Mucosa of stomach (tissue), 1 donor: ENCODE data around the gene KPNA1.

Experiments used
- H3K27me3 ChIP-seq: one replicate; pipeline ENCODE4 v1.7.0; 2013; ENCODE audit warnings: mild to moderate bottlenecking, low read length; ENCODE audit not compliant: control insufficient read depth, insufficient read depth
- H3K36me3 ChIP-seq: one replicate; pipeline ENCODE4 v1.7.0; 2013; ENCODE audit warnings: low read length; ENCODE audit not compliant: control insufficient read depth, insufficient read depth
- H3K4me1 ChIP-seq: one replicate; pipeline ENCODE4 v1.7.0; 2013; ENCODE audit warnings: mild to moderate bottlenecking, low read length; ENCODE audit not compliant: control insufficient read depth, insufficient read depth
- H3K4me3 ChIP-seq: one replicate; pipeline ENCODE4 v1.7.0; 2013; ENCODE audit warnings: low read length
- H3K9ac ChIP-seq: one replicate; pipeline ENCODE4 v1.7.0; 2013; ENCODE audit warnings: mild to moderate bottlenecking, low read length, moderate library complexity
- H3K9me3 ChIP-seq: one replicate; pipeline ENCODE4 v1.7.0; 2013; ENCODE audit warnings: mild to moderate bottlenecking, low read length, moderate library complexity; ENCODE audit not compliant: control insufficient read depth
- donor health status: Pancreatic carcinoma.

The KPNA1 gene

DNA sequence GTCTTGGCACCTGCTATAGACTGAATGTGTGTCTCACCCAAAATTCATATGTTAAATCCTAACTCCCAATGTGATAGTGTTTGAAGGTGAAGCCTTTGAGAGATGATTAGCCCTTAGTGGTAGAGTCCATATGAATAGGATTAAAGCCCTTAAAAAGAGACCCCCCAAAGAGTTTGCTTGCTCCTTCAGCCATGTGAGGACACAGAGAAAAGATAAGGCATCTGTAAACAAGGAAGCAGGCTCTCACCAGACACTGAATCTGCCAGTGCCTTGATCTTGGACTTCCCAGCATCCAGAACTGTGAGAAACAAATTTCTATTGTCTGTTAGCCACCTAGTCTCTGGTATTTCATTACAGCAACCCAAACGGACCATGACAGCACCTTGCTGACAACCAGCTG, 16.6 kb downstream of the KPNA1 start:
- peaks cover 20% of the 10 kb centered on the region for H3K4me1 ChIP-seq
- H3K27me3 ChIP-seq = no peaks in the 10 kb centered on the region
- no peak overlapping the region for H3K9ac ChIP-seq
- no peaks in the 10 kb centered on the region for H3K36me3 ChIP-seq
- no peaks in the 10 kb centered on the region for H3K9me3 ChIP-seq
- no peak overlapping the region for H3K4me3 ChIP-seq

DNA sequence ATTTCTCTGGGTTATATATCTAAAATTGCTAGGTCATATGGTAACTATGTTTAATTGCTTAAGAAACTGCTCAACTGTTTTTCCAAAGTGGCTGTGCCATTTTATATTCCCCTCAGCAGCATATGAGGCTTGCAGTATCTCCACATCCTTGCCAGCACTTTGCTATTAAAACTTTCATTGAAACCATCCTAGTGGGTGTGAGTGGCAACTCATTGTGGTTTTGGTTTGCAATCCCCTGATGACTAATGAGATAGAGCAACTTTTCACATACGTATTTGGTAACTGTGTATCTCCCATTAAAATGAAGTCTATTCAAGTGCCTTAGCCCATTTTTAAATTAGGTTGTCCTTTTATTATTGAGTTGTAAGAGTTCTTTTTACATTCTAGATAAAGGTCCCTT, 17.3 kb downstream of the KPNA1 start:
- Histone ChIP-seq H3K9me3 (no peaks in the 10 kb centered on the region), H3K27me3 (no peaks in the 10 kb centered on the region), H3K4me1 (peaks cover 15% of the 10 kb centered on the region), H3K4me3 (no peak overlapping the region), H3K36me3 (no peaks in the 10 kb centered on the region), H3K9ac (no peak overlapping the region)

DNA sequence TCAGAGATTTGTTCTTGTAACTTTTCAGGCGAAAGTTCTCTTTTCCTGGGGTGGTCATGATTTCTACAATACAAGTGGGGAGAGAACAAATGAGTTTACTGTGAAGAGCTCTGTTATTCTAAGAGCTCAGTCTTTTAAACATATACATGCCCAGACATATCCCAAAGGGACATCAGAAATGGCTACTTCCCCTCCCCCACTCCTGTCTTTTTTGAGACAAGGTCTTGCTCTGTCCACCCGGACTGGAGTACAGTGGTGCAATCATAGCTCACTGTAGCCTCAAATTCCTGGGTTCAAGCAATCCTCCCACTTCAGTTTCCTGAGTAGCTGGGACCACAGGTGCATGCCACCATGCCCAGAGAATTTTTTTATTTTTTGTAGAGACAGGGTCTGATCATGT, 18.2 kb downstream of the KPNA1 start:
- Histone ChIP-seq H3K36me3 (no peaks in the 10 kb centered on the region), H3K9ac (no peak overlapping the region), H3K27me3 (no peaks in the 10 kb centered on the region), H3K4me1 (peaks cover 5% of the 10 kb centered on the region), H3K4me3 (no peak overlapping the region), H3K9me3 (no peaks in the 10 kb centered on the region)

DNA sequence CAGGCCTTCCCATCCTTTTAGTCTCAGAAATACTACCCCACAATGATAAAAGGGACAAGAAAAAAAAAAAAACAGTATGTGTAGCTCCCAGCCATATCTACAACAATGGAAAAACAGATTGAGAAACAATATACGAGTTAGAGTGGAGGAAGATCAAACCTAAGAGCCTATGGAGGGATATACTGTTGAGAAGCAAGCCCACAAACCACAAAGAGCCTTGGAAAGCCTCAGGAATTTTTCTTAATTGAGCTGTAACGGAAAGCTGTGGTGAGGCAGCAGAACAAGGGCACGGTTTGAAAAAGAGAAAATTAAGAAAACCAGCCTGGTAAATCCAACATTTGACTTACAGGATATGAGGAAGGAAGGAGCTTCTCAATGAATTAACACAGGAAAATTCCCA, 21.4 kb downstream of the KPNA1 start:
- Histone ChIP-seq H3K4me1 (peaks cover 5% of the 10 kb centered on the region), H3K27me3 (no peaks in the 10 kb centered on the region), H3K4me3 (no peak overlapping the region), H3K9ac (no peak overlapping the region), H3K9me3 (no peaks in the 10 kb centered on the region), H3K36me3 (no peaks in the 10 kb centered on the region)

DNA sequence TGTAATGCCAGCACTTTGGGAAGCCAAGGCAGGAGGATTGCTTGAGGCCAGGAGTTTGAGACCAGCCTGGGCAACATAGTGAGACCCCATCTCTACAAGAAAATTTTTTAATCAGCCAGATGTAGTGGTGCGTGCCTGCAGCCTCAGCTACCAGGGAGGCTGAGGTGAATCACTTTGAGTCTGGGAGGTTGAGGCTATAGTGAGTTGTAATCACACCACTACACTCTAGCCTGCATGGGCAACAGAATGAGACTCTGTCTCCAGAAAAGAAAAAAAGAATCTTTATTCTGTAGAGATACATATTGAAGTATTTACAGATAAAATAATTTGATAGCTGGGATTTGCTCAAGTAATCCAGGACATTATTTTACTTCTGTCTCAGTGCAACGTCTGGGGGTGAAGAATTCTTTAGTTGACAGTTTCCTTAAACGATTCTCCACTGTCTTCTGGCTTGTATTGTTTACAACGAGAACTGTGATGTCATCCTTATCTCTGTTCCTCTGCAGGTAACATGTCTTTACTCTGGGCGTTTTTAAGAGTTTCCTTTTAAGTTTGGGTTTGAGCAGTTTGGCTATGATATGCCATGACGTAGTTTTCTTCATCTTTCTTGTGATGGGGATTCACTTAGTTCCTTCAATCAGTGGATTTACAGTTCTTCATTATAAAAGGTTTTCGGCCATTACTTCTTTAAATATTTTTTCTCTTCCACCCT, 26.3 kb downstream of the KPNA1 start:
- Histone ChIP-seq H3K4me3 (no peak overlapping the region), H3K9ac (no peak overlapping the region), H3K9me3 (no peaks in the 10 kb centered on the region), H3K4me1 (no peaks in the 10 kb centered on the region), H3K36me3 (no peaks in the 10 kb centered on the region), H3K27me3 (no peaks in the 10 kb centered on the region)

DNA sequence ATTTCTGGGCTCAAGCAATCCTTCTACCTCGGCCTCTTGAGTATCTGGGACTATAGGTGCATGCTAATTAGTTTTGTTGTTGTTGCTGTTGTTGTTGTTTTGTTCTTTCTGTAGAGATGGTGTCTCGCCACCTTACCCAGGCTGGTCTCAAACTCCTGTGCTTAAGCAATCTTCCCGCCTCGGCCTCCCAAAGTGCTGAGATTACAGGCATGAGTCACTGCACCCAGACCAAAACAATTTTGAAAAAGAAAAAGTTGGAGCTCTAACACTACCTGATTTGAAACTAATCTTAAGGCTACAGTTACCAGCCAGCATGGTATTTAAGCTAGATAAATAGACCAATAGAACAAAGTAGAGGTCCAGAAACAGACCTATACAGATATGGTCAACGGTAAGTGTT, 29.8 kb downstream of the KPNA1 start:
- Histone ChIP-seq H3K4me1 (peaks cover 6% of the 10 kb centered on the region), H3K27me3 (no peaks in the 10 kb centered on the region), H3K36me3 (no peaks in the 10 kb centered on the region), H3K9me3 (no peaks in the 10 kb centered on the region), H3K9ac (no peak overlapping the region), H3K4me3 (no peak overlapping the region)

DNA sequence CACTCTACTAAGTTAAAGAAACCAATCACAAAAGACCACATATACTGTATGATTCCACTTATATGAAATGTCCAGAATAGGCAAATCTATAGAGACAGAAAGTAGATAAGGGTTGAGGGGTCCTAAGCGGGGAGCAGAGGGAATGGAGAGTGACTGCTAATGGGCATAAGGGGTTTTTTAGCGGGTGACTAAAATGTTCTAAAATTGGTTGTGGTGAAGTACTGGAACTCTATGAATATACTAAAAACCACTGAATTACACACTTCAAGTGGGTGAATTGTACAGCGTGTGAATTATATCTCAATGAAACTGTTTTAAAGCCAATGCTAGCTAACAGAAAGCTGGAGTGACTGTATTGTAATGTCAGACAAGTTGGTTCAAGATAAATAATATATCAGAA, 33.3 kb downstream of the KPNA1 start:
- Histone ChIP-seq H3K9me3 (no peaks in the 10 kb centered on the region), H3K36me3 (no peaks in the 10 kb centered on the region), H3K9ac (no peak overlapping the region), H3K4me3 (no peak overlapping the region), H3K4me1 (peaks cover 6% of the 10 kb centered on the region), H3K27me3 (no peaks in the 10 kb centered on the region)

DNA sequence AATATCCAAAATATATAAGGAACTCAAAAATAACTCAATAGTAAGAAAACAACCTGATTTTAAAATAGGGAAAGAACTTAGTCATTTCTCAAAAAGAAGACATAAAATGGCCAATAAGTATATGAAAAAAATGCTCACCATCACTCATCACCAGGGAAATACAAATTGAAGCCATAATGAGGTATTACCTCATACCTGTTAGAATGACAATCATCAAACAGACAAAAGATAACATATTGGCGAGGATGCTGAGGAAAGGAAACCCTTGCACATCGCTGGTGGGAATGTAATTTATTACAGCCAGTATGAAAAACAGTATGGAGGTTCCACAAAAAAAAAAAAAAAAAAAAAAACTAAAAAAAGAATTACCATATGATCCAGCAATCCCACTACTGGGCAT, 38.2 kb downstream of the KPNA1 start:
- no peaks in the 10 kb centered on the region for H3K9me3 ChIP-seq
- H3K4me3 ChIP-seq = no peak overlapping the region
- no peaks in the 10 kb centered on the region for H3K36me3 ChIP-seq
- no peaks in the 10 kb centered on the region for H3K4me1 ChIP-seq
- no peaks in the 10 kb centered on the region for H3K27me3 ChIP-seq
- H3K9ac ChIP-seq = no peak overlapping the region

DNA sequence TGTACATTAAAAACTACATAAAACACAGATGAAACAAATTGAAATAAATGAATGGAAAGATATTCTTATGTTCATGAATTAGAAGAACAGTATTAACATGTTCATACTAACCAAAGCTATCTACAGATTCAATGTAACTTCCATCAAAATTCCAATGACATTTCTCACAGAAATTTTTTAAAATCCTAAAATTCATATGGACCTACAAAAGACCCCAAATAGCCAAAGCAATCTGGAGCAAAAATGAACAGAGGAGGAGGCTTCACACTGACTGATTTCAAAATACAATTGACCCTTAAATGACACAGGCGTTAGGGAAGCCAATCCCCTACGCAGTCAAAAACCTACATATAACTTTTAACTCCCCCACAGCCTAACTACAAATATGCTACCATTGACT, 39.4 kb downstream of the KPNA1 start:
- H3K9ac ChIP-seq = no peak overlapping the region
- no peaks in the 10 kb centered on the region for H3K4me1 ChIP-seq
- no peaks in the 10 kb centered on the region for H3K27me3 ChIP-seq
- no peaks in the 10 kb centered on the region for H3K36me3 ChIP-seq
- no peak overlapping the region for H3K4me3 ChIP-seq
- no peaks in the 10 kb centered on the region for H3K9me3 ChIP-seq

DNA sequence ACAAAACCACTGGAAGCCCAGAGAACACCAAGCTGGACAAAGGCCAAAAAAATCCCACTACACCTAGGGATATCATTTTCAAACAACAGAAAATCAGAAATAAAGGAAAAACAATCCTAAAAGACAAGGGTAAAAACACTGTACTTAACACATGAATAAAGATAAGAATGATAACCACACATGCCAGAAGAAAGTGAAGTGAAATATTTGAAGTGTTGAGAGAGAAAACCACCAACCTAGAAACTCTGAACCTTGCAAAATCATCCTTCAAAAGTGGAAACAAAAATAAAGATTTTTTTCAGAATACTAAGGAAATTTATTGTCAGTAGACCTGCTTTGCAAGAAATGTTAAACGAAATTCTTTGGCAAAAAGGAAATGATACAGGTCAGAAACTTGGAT, 45.1 kb downstream of the KPNA1 start:
- H3K9ac ChIP-seq = no peak overlapping the region
- no peaks in the 10 kb centered on the region for H3K4me1 ChIP-seq
- no peaks in the 10 kb centered on the region for H3K9me3 ChIP-seq
- no peaks in the 10 kb centered on the region for H3K27me3 ChIP-seq
- no peak overlapping the region for H3K4me3 ChIP-seq
- no peaks in the 10 kb centered on the region for H3K36me3 ChIP-seq

DNA sequence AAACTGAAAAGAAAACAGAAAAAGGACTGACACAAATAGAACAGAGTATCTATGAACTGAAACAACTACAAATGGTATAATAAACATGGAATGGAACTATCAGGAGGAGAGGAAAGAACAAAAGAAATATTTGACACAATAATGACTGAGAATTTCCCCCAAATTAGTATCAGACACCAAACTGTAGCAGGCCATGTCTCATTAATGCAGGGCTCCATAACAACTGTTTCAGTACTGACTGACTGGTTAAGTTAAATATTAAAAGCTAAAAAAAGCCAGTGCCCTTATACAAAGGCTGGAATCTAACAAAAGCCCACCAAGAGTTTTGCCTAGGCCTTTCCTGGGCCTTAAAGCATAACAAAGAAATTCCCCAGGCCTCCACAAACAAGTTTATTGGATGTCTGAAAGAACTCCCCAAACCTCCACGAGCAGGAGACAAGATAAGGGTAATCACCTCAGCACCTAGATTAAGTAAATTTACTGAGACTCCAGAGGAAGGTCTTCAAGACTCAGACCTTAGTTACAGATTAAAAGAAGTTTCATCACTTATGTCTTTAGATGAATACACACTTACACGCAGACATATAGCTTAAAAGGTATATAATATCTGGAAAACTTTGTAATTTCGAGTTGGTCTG, 45.7 kb downstream of the KPNA1 start:
- no peak overlapping the region for H3K4me3 ChIP-seq
- H3K4me1 ChIP-seq = no peaks in the 10 kb centered on the region
- no peak overlapping the region for H3K9ac ChIP-seq
- H3K27me3 ChIP-seq = no peaks in the 10 kb centered on the region
- H3K9me3 ChIP-seq = no peaks in the 10 kb centered on the region
- no peaks in the 10 kb centered on the region for H3K36me3 ChIP-seq

DNA sequence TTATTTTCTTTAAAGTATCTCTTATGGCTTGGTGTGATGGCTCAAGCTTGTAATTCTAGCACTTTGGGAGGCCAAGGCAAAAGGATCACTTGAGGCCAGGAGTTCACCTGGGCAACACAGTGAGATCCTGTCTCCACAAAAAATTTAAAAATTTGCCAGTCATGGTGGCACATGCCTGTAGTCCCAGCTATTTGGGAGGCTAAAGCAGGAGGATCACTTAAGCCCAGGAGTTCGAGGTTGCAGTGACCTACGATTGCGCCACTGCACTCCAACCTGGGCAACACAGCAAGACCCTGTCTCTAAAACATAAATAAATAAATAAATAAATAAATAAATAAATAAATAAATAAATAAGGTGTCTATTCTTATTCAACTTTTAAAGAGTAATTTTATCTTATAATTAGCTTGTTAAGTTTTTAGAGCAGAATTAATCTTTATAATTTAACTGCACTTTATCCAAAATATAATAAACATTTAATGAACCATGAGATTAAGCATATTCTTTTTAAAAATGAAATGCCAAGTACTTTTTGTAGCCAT, 48.0 kb downstream of the KPNA1 start:
- no peaks in the 10 kb centered on the region for H3K9me3 ChIP-seq
- H3K36me3 ChIP-seq = no peaks in the 10 kb centered on the region
- no peaks in the 10 kb centered on the region for H3K27me3 ChIP-seq
- H3K4me3 ChIP-seq = no peak overlapping the region
- H3K4me1 ChIP-seq = no peaks in the 10 kb centered on the region
- no peak overlapping the region for H3K9ac ChIP-seq
